Left hindlimb (tissue), 1 donor: ENCODE data around the gene UQCC2.

Experiments
- DNase-seq: peaks from one replicate; pipeline ENCODE4 v3.0.0-alpha.2; 2018

The UQCC2 gene

GRCh38 chr6:33705268-33705885, 6.1 kb downstream of the UQCC2 start:
- no peak for DNase-seq

GRCh38 chr6:33704215-33705066, 7.1 kb downstream of the UQCC2 start:
- DNase-seq, result no peak

GRCh38 chr6:33702345-33702977, 9.0 kb downstream of the UQCC2 start:
- no peak for DNase-seq

- DNase-seq, result peak; percentile 65
Observed at GRCh38 chr6:33700391-33701050, 11.0 kb downstream of the UQCC2 start.

GRCh38 chr6:33699739-33700138, 11.8 kb downstream of the UQCC2 start:
- DNase-seq, result no peak

GRCh38 chr6:33699131-33699530, 12.4 kb downstream of the UQCC2 start:
- DNase-seq, result no peak

- no peak for DNase-seq
Observed at GRCh38 chr6:33698494-33698893, 13.0 kb downstream of the UQCC2 start.

- DNase-seq, result no peak
Observed at GRCh38 chr6:33697845-33698244, 13.7 kb downstream of the UQCC2 start.

- DNase-seq, result no peak
Observed at GRCh38 chr6:33696548-33697518, 14.7 kb downstream of the UQCC2 start.

- no peak for DNase-seq
Observed at GRCh38 chr6:33696076-33696475, 15.4 kb downstream of the UQCC2 start.

GRCh38 chr6:33695451-33695887, 16.0 kb downstream of the UQCC2 start:
- no peak for DNase-seq

GRCh38 chr6:33694977-33695376, 16.5 kb downstream of the UQCC2 start:
- no peak for DNase-seq

GRCh38 chr6:33694401-33694931, 17.0 kb downstream of the UQCC2 start:
- DNase-seq, result peak; percentile 71

GRCh38 chr6:33693186-33694105, 18.1 kb downstream of the UQCC2 start:
- no peak for DNase-seq

- no peak for DNase-seq
Observed at GRCh38 chr6:33692760-33693158, 18.7 kb downstream of the UQCC2 start.

GRCh38 chr6:33692078-33692759, 19.3 kb downstream of the UQCC2 start:
- DNase-seq, result no peak

- no peak for DNase-seq
Observed at GRCh38 chr6:33691456-33692077, 19.9 kb downstream of the UQCC2 start.

GRCh38 chr6:33690766-33691165, 20.7 kb downstream of the UQCC2 start:
- no peak for DNase-seq

- no peak for DNase-seq
Observed at GRCh38 chr6:33689879-33690278, 21.6 kb downstream of the UQCC2 start.

GRCh38 chr6:33689148-33689494, 22.4 kb downstream of the UQCC2 start:
- DNase-seq, result no peak
